SK-N-SH (cell line): ENCODE measurements around the gene RNF166. TPM values are rescaled to one million over a fixed set of nuclear protein-coding genes. Genes with fewer than 3 reads are reported as not detected.
A peak's percentile ranks its signal among the peaks of the same experiment; 100 is the strongest.

ENCODE experiments used
- CTCF ChIA-PET: fragments of 300-600, 350-600 bp; formaldehyde crosslinking; extraction: SDS; loops from one replicate; lab custom pipeline; 2021; lab: Yijun Ruan, JAX
- POLR2A ChIA-PET: fragments of 350-600 bp; sonication (Branson Sonifier 250); formaldehyde crosslinking; extraction: SDS; loops from one replicate; lab custom pipeline; 2020; ENCODE audit warnings: antibody characterized with exemption, inconsistent platforms; lab: Yijun Ruan, JAX
- DNase-seq: peaks from one replicate; pipeline ENCODE4 v3.0.0; 2012
- H2AFZ ChIP-seq: fragments of 200-600 bp; sonication (generic); 2 replicates; pipeline ENCODE4 v1.8.1; 2016; ENCODE audit warnings: antibody characterized with exemption, mild to moderate bottlenecking, low read depth
- H3F3A ChIP-seq: fragments of 200-600 bp; sonication (generic); replicated peaks from 2 replicates; pipeline ENCODE3; 2016; ENCODE audit warnings: antibody characterized with exemption, mild to moderate bottlenecking; ENCODE audit not compliant: insufficient read depth
- H3K27ac ChIP-seq, 2 experiments: fragments of 200-500 bp in 1 of 2; fragments of 200-600 bp in 1 of 2; sonication (Bioruptor generic) in 1 of 2; sonication (generic), shearing (Covaris generic) in 1 of 2; 2 replicates each; pipeline versions ENCODE4 v1.5.1 to v1.6.1; 2014 to 2016; ENCODE audit warnings: low read depth in 2 of 2, inconsistent platforms in 1 of 2, low read length in 1 of 2, mild to moderate bottlenecking in 1 of 2, mixed read lengths in 1 of 2
- H3K27me3 ChIP-seq: fragments of 200-600 bp; sonication (generic), shearing (Covaris generic); 2 replicates; pipeline ENCODE4 v1.6.1; 2016; ENCODE audit warnings: mixed run types; ENCODE audit not compliant: insufficient read depth
- H3K36me3 ChIP-seq, 2 experiments: fragments of 200-500 bp in 1 of 2; fragments of 200-600 bp in 1 of 2; sonication (Bioruptor generic) in 1 of 2; sonication (generic) in 1 of 2; replicated peaks in 1 of 2; 2 replicates each; pipeline versions ENCODE3 to v1.5.1; 2014 to 2016; ENCODE audit warnings: low read length in 1 of 2, mild to moderate bottlenecking in 1 of 2; ENCODE audit not compliant: insufficient read depth in 2 of 2, control insufficient read depth in 1 of 2
- H3K4me1 ChIP-seq, 2 experiments: fragments of 200-500 bp in 1 of 2; fragments of 200-600 bp in 1 of 2; sonication (Bioruptor generic) in 1 of 2; sonication (generic), shearing (Covaris generic) in 1 of 2; 2 replicates each; pipeline versions ENCODE4 v1.5.1 to v1.6.1; 2014 to 2016; ENCODE audit warnings: low read depth in 1 of 2, low read length in 1 of 2, mixed run types in 1 of 2; ENCODE audit not compliant: insufficient read depth in 2 of 2, control insufficient read depth in 1 of 2
- H3K4me2 ChIP-seq: fragments of 200-600 bp; sonication (generic), shearing (Covaris generic); 2 replicates; pipeline ENCODE4 v1.6.1; 2017; ENCODE audit warnings: mixed run types
- H3K4me3 ChIP-seq, 2 experiments: fragments of 200-500 bp in 1 of 2; fragments of 200-600 bp in 1 of 2; sonication (Bioruptor generic) in 1 of 2; sonication (generic), shearing (Covaris generic) in 1 of 2; 2 replicates each; pipeline versions ENCODE4 v1.5.1 to v1.8.1; 2014 to 2016; ENCODE audit warnings: low read depth in 2 of 2, inconsistent platforms in 1 of 2, low read length in 1 of 2, mild to moderate bottlenecking in 1 of 2, mixed read lengths in 1 of 2, moderate library complexity in 1 of 2
- H3K79me2 ChIP-seq: fragments of 200-600 bp; sonication (generic); 2 replicates; pipeline ENCODE4 v1.8.1; 2017; ENCODE audit warnings: mild to moderate bottlenecking; ENCODE audit not compliant: insufficient read depth
- H3K9ac ChIP-seq: fragments of 200-600 bp; sonication (generic); 2 replicates; pipeline ENCODE4 v1.6.1; 2017; ENCODE audit warnings: mixed run types
- H3K9me2 ChIP-seq: fragments of 200-600 bp; sonication (generic); 2 replicates; pipeline ENCODE4 v1.6.1; 2017; ENCODE audit warnings: mixed run types
- H3K9me3 ChIP-seq: fragments of 200-600 bp; sonication (generic); 2 replicates; pipeline ENCODE4 v1.6.1; 2017; ENCODE audit warnings: mixed run types, mild to moderate bottlenecking, moderate library complexity
- H4K20me1 ChIP-seq: fragments of 200-600 bp; sonication (generic); 2 replicates; pipeline ENCODE4 v1.6.1; 2017; ENCODE audit warnings: mild to moderate bottlenecking, mixed run types; ENCODE audit not compliant: insufficient read depth
- FOSL2 ChIP-seq: IDR thresholded peaks from 2 replicates; pipeline ENCODE4 v1.4.0; 2012; ENCODE audit warnings: low read depth, mild to moderate bottlenecking, moderate library complexity, borderline replicate concordance
- FOXM1 ChIP-seq: IDR thresholded peaks from 2 replicates; pipeline ENCODE4 v1.4.0; 2012; ENCODE audit warnings: low read depth, mild to moderate bottlenecking
- GABPA ChIP-seq: IDR thresholded peaks from 2 replicates; pipeline ENCODE4 v1.4.0; 2012; ENCODE audit warnings: low read depth, mild to moderate bottlenecking
- GATA2 ChIP-seq: sonication (generic); formaldehyde crosslinking; IDR thresholded peaks from 2 replicates; pipeline ENCODE4 v1.5.0; 2020; ENCODE audit warnings: mild to moderate bottlenecking, missing genetic modification reagents
- JUND ChIP-seq: IDR thresholded peaks from 2 replicates; pipeline ENCODE4 v1.4.0; 2012
- RCOR1 ChIP-seq: fragments of 150-350 bp; IDR thresholded peaks from 2 replicates; pipeline ENCODE4 v1.6.1; 2017; ENCODE audit warnings: antibody characterized with exemption, low read length
- RXRA ChIP-seq: IDR thresholded peaks from 2 replicates; pipeline ENCODE4 v1.4.0; 2012; ENCODE audit warnings: low read depth, mild to moderate bottlenecking, borderline replicate concordance
- TAF1 ChIP-seq: IDR thresholded peaks from 2 replicates; pipeline ENCODE4 v1.6.1; 2012; ENCODE audit warnings: low read depth, mild to moderate bottlenecking, low read length, moderate library complexity, borderline replicate concordance
- TCF12 ChIP-seq: IDR thresholded peaks from 2 replicates; pipeline ENCODE4 v1.4.0; 2012
- YY1 ChIP-seq: IDR thresholded peaks from 2 replicates; pipeline ENCODE4 v1.4.0; 2012; ENCODE audit warnings: low read depth, mild to moderate bottlenecking
- WGBS: methylation state at CpG from one replicate; pipeline ENCODE4 v1.1.6; 2017; ENCODE audit warnings: low lambda C conversion rate; 5-methylcytosine and 5-hydroxymethylcytosine counted together
- polyA plus RNA-seq, 3 experiments: library from polyadenylated mRNA; depleted of rRNA; stranded (reverse); fragments of >200 nt; gene quantifications; 2 replicates each; pipeline ENCODE4 v1.2.3, GENCODE V29; 2012
- TF ChIP-seq, protein P1 (sequence below): fragments of 150-350 bp; IDR thresholded peaks from 2 replicates; pipeline ENCODE4 v1.6.1; 2017; ENCODE audit warnings: antibody characterized with exemption, low read length, low read depth, borderline replicate concordance
- TF ChIP-seq, protein P2 (sequence below): fragments of 200-600 bp; sonication (generic); IDR thresholded peaks from 2 replicates; pipeline ENCODE4 v1.6.1; 2017; ENCODE audit warnings: antibody characterized with exemption, mild to moderate bottlenecking, moderate library complexity
- TF ChIP-seq, protein P3 (sequence below): IDR thresholded peaks from 2 replicates; pipeline ENCODE4; 2012
- TF ChIP-seq, protein P4 (sequence below): IDR thresholded peaks from 2 replicates; pipeline ENCODE4 v1.4.0; 2012; ENCODE audit warnings: low read depth, borderline replicate concordance
- TF ChIP-seq, protein P5 (sequence below): IDR thresholded peaks from 2 replicates; pipeline ENCODE4 v1.6.1; 2012; ENCODE audit warnings: mild to moderate bottlenecking, low read depth, low read length, moderate library complexity

RNF166 gene
- polyA plus RNA-seq, 1 of the 3 experiments (the other 2 are of a cell fraction), result 17.2 TPM

DNA sequence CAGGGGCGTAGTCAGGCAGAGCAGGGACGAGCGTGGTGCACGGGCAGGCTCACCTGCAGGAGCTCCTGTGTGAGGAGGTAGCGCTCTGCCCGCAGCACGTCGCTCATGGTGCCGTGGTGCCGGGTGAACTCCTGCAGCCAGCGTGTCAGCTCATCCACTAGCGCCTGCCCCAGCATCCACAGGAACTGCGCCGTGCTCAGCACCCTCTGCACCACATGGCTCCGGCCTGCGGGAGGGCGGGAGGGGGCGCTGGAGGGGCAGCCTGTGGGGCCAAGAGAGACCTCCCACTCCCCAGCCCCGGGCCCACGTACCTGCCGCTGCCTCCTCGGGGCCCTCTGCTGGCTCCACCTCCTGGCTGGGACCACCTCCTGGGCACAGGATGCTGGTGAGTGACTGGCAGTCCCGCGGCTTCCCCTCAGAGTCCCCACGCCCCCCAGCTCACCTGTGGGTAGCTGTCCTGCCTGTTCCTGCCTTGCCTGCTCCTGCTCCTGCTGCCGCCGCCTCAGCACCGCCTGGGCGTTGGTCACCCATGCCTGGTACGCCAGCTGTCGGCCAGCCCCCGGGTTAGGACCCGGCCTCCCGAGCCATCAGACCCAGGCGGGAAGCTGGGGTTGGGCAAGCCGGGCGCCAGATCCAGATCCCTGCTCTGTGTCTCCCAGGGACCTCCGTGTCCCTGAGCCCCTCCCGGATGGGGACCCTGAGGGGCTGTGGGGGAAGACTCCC, 16.7 kb upstream of the RNF166 start:
- H3K27ac ChIP-seq, result no peak overlapping the region
- TF ChIP-seq FOSL2, result no peak
- TF ChIP-seq TCF12, result no peak
- TF ChIP-seq, protein P1, sequence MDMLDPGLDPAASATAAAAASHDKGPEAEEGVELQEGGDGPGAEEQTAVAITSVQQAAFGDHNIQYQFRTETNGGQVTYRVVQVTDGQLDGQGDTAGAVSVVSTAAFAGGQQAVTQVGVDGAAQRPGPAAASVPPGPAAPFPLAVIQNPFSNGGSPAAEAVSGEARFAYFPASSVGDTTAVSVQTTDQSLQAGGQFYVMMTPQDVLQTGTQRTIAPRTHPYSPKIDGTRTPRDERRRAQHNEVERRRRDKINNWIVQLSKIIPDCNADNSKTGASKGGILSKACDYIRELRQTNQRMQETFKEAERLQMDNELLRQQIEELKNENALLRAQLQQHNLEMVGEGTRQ, result no peak
- TF ChIP-seq, protein P2, sequence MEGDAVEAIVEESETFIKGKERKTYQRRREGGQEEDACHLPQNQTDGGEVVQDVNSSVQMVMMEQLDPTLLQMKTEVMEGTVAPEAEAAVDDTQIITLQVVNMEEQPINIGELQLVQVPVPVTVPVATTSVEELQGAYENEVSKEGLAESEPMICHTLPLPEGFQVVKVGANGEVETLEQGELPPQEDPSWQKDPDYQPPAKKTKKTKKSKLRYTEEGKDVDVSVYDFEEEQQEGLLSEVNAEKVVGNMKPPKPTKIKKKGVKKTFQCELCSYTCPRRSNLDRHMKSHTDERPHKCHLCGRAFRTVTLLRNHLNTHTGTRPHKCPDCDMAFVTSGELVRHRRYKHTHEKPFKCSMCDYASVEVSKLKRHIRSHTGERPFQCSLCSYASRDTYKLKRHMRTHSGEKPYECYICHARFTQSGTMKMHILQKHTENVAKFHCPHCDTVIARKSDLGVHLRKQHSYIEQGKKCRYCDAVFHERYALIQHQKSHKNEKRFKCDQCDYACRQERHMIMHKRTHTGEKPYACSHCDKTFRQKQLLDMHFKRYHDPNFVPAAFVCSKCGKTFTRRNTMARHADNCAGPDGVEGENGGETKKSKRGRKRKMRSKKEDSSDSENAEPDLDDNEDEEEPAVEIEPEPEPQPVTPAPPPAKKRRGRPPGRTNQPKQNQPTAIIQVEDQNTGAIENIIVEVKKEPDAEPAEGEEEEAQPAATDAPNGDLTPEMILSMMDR, result no peak
- TF ChIP-seq TAF1, result no peak
- TF ChIP-seq RCOR1, result no peak
- no peak overlapping the region for H2AFZ ChIP-seq
- no peaks in the 10 kb centered on the region for H4K20me1 ChIP-seq
- POLR2A ChIA-PET, result no interaction called here
- H3K9me3 ChIP-seq, result no peaks in the 10 kb centered on the region
- H3K79me2 ChIP-seq, result no peaks in the 10 kb centered on the region
- H3K36me3 ChIP-seq, result peaks cover 12 to 65% of the 10 kb centered on the region in 2 experiments
- no peaks in the 10 kb centered on the region for H3K9me2 ChIP-seq
- DNase-seq, result peak; percentile 54
- H3K9ac ChIP-seq, result no peak overlapping the region
- H3K4me2 ChIP-seq, result no peak overlapping the region
- peaks cover 0 to 30% of the 10 kb centered on the region in 2 experiments; a peak in 1 of 4 replicates for H3K4me1 ChIP-seq
- CTCF ChIA-PET, result interaction anchor here (0.5 to 5.0 kb wide), 6 partner anchors 13 to 481 kb away, joined by 3 to 28 read pairs (median 3); no protein-coding TSS in a partner anchor
- H3F3A ChIP-seq, result no peaks in the 10 kb centered on the region
- H3K27me3 ChIP-seq, result no peaks in the 10 kb centered on the region
- no peak overlapping the region for H3K4me3 ChIP-seq
- WGBS, result 95% methylated on average over 21 of the region's 39 CpGs

DNA sequence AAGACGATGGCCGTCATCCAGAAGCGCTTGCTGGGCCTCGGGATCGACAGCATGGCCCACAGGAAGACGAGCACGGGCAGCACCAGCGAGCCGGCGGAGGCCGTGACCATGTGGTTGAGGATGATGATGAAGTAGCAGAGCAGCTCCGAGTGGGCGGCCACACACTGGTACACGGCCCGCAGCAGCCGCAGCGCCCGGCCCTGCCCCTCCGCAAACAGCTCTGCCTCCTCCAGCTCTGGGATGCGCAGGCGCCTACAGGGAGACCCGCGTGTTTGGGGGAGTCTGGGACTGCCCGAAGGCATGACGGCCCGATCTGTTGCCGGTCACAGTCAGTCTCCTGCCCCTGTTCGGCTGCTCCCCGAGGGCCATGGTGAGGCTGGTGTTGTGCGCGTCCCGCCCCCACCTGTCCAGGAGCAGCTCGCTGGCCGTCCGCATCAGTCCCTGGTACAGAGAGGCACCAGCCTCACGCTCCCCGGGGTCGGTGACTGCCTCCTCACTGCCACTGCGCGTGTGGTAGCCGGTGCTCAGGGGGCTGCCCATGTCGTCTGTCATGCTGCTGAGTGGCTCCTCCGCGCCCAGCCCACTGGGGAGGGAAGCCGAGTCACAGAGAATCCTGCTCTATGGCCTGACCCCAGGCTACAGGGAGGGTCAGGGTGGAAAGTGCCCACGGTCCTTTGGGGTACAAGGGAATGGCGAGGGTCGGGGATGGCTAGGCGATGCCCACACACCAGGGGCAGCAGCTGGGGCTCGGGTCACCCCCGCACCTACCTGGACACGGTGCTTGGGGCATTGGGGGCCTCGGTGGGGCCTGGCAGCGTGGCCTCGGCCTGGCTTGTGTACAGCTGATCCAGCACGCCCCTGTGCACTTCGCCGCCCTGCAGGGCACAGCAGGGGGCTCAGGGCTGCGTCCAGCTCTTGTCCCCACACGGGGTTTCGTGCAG, 15.9 kb upstream of the RNF166 start:
- 97% methylated on average over 24 of the region's 61 CpGs for WGBS
- no peak for DNase-seq
- Histone ChIP-seq H2AFZ (no peak overlapping the region), H3K27ac (no peak overlapping the region), H3K4me3 (no peak overlapping the region), H3K36me3 (peaks cover 16 to 66% of the 10 kb centered on the region in 2 experiments), H3K27me3 (no peaks in the 10 kb centered on the region), H3K9ac (no peak overlapping the region), H4K20me1 (no peaks in the 10 kb centered on the region), H3K9me3 (no peaks in the 10 kb centered on the region), H3K9me2 (no peaks in the 10 kb centered on the region), H3K4me1 (peaks cover 0 to 22% of the 10 kb centered on the region in 2 experiments; a peak in 1 of 4 replicates), H3F3A (peaks cover 5% of the 10 kb centered on the region), H3K4me2 (no peak overlapping the region), H3K79me2 (no peaks in the 10 kb centered on the region)
- ChIA-PET CTCF (interaction anchor here (0.5 to 5.0 kb wide), 3 partner anchors 13 to 482 kb away, joined by 3 to 28 read pairs (median 3); no protein-coding TSS in a partner anchor), POLR2A (no interaction called here)
- TF ChIP-seq, protein P3, sequence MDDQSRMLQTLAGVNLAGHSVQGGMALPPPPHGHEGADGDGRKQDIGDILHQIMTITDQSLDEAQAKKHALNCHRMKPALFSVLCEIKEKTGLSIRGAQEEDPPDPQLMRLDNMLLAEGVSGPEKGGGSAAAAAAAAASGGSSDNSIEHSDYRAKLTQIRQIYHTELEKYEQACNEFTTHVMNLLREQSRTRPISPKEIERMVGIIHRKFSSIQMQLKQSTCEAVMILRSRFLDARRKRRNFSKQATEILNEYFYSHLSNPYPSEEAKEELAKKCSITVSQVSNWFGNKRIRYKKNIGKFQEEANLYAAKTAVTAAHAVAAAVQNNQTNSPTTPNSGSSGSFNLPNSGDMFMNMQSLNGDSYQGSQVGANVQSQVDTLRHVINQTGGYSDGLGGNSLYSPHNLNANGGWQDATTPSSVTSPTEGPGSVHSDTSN, result no peak
- no peak for TF ChIP-seq JUND
- no peak for TF ChIP-seq GATA2 (CRISPR knock-in tag)
- TF ChIP-seq, protein P4, sequence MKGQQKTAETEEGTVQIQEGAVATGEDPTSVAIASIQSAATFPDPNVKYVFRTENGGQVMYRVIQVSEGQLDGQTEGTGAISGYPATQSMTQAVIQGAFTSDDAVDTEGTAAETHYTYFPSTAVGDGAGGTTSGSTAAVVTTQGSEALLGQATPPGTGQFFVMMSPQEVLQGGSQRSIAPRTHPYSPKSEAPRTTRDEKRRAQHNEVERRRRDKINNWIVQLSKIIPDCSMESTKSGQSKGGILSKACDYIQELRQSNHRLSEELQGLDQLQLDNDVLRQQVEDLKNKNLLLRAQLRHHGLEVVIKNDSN, result no peak
- TF ChIP-seq FOXM1, result no peak
- TF ChIP-seq, protein P1, result no peak
- no peak for TF ChIP-seq RCOR1
- no peak for TF ChIP-seq RXRA
- TF ChIP-seq, protein P5, sequence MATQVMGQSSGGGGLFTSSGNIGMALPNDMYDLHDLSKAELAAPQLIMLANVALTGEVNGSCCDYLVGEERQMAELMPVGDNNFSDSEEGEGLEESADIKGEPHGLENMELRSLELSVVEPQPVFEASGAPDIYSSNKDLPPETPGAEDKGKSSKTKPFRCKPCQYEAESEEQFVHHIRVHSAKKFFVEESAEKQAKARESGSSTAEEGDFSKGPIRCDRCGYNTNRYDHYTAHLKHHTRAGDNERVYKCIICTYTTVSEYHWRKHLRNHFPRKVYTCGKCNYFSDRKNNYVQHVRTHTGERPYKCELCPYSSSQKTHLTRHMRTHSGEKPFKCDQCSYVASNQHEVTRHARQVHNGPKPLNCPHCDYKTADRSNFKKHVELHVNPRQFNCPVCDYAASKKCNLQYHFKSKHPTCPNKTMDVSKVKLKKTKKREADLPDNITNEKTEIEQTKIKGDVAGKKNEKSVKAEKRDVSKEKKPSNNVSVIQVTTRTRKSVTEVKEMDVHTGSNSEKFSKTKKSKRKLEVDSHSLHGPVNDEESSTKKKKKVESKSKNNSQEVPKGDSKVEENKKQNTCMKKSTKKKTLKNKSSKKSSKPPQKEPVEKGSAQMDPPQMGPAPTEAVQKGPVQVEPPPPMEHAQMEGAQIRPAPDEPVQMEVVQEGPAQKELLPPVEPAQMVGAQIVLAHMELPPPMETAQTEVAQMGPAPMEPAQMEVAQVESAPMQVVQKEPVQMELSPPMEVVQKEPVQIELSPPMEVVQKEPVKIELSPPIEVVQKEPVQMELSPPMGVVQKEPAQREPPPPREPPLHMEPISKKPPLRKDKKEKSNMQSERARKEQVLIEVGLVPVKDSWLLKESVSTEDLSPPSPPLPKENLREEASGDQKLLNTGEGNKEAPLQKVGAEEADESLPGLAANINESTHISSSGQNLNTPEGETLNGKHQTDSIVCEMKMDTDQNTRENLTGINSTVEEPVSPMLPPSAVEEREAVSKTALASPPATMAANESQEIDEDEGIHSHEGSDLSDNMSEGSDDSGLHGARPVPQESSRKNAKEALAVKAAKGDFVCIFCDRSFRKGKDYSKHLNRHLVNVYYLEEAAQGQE, result no peak
- TF ChIP-seq YY1, result no peak
- no peak for TF ChIP-seq GABPA
